GM19023 (cell line): ENCODE results near the gene FMN1.

ENCODE experiments used
- ATAC-seq: cut with Tn5 transposase; IDR thresholded peaks from one replicate; pipeline ENCODE4 v1.9.1; 2021; ENCODE audit warnings: mild to moderate bottlenecking, moderate library complexity; ENCODE audit not compliant: unreplicated experiment

FMN1 gene

DNA sequence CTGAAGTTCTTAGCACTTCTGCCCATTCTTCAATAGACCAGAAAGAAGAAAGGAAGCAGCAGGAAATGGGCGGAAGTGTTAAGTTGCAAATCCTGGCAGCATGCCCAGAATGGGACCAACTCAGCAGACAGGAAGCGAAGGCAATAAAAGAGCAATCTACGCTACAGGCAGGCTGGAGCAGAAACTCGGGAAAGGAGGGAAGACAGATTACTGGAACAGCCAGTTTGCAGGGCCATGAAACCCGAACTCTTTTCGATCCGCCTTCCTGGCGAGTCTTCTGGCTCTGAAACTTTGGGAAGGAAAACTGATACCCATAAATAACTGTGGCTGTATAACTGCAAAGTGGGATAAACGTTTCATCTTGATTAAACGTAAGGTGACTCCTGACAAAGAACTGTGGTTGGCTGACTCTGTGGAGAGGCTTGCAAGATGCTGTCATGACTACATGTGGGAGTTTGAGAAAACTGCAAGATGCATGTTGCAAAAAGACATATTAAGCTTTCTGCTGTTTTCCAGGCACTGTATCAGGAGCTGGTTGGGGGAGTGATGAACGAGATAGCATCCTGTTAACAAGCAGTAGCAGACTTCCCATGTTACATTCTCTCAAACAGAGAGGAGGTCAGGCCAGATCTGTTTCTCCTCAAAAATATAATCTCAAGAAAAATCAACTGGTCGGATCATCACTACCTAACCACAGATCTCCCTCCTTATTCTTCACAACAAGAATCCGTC lies 67.8 kb downstream of the FMN1 start:
- ATAC-seq, result no peak

DNA sequence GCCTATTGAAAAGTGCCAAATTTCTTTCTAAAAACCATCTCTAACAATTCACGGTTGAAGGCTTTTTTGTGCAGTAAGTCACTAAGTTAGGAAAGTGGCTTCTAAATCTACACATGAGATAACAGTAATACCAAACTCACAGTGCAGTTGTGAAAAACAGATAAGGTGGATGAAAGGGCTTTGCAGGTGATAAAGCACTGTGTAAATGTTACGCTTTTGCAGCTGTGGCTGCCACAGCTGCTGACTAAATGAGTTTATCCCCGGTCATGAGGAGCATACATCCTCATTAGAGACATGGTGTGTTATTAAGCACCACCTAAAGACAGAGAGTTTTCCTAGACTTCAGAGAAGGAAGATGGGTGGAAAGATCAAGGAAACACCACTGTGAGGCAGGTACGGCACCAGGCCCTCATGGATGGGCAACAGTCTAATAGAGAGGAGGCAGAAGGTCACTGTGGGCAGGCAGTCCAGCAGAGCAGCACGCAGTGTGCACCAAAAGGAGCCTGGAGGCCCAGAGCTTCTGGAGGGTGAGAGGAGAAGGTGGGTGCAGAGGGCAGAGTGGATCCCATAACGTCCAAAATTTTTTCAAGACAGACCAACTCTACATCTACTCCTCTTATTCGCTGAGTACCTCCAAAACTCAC lies 68.5 kb downstream of the FMN1 start:
- ATAC-seq, result no peak

DNA sequence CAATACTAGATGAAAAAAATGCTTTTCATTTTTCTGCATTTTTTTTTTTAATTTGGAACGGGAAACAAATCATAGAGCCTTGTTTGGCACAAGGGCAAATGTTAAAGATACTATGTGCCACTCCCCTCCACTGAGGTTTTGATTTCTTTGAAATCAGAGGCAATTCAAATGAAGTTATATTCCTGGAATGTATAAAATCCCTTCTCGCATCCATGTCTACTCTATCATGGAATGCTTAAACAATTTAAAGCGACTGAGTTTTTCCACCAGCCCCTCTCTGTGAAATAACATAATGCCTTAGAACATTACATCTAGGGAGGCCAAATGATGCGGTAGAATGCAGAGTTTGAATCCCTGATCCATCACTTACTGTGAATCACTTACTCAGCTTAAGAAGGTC lies 69.7 kb downstream of the FMN1 start:
- ATAC-seq, result no peak

DNA sequence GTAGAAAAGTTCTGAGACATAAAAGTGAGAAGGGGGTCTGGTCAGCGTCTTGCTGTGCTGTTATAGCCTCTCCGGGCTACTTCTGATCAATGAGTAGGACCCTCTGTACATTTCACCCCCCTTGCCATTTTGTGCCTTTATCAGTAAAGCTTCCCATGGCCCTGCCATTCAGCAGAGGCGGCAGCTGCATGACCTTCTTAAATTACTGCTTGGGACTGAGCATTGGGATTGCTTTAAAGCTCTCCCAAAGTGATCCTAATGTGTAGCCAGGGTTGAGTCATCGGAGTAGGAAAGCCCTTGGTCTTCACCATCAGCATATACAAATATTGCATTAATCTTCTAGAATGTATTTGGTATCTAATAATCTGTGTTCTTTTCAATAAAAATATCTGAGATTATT lies 70.2 kb downstream of the FMN1 start:
- no peak for ATAC-seq

DNA sequence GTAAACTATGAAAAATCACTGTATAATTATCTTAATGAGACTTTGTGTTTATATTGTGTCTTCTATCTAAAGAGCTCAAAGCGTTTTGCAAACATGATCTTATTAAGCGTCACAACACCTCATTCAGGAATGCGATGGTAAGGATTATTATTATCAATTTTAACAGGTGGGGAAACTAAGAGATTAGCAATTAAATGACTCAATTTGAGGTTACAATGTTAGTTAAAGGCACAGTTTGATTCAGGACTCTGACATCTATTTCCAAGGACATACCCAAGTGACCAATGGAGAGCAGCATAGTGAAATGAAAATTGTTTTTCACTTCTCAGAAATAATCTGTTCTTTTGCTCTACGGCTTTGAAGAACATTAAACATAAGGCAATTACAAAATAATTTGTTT lies 74.6 kb downstream of the FMN1 start:
- ATAC-seq, result no peak

DNA sequence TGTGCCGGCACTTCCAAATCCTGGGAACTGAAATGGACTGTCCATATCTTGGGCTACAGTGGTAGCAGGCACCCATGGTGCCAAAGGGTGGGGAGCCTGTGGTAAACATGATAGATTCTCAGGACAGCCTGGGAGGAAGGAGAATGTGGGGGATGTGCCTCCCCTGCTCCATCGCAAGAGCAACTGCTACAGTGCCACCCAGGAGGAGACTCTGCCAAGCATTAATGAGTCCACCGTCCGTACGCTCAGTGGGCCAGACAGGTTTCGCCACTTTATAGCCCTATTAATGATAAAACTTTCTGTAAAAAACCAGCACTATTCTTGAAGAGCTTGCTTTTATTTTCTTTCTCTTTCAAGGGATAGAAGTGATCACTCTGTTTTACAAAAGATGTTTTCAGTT lies 75.2 kb downstream of the FMN1 start:
- ATAC-seq, result no peak

DNA sequence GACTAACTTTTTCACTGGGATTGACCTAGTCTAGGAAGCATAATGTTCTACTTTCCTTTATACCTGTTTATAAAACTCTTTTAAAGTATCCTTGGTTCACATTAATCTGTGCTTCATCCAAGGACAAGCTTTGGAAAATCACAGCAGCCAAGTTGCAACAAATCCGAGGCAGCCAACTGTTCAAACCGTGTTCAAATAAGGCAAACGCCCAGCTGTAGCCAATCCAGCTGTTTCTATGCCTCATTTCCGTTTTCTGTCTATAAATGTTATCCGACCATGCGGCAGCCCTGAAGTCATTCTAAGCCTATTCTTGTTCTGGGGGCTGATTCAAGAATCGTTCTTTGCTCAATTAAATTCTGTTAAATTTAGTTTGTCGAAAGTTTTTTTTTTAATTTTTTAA lies 78.3 kb downstream of the FMN1 start:
- ATAC-seq, result no peak

DNA sequence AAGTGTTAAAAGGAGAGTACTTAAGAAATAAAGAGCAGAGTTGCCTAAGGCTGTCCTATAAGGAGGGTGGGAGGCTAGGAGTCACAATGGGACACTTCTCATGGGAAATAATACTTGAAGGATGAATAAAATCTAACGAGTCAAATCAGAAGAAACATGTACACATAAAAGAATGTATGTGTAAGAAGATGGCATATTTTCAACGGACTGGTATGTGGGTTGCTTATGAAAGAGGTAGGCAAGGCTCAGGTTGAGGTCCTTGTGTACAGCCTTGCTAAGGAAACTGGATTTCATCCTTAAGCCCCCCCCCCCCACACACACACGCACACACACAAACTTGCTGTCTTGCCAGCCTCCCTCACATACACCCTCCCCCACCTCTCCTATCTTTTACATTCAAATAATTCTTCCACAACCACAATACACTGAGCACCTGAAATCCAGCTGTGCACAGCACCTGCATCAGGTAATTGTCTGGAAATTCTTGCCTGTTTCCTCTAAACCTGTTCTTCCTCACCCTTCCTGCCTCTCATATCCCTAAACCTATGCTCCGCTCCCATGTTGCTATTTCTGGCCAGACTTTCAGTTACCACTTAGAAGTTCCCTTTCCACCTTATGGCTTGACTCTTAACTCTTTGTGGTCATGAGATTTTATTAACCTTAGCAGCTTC lies 79.2 kb downstream of the FMN1 start:
- ATAC-seq, result no peak

DNA sequence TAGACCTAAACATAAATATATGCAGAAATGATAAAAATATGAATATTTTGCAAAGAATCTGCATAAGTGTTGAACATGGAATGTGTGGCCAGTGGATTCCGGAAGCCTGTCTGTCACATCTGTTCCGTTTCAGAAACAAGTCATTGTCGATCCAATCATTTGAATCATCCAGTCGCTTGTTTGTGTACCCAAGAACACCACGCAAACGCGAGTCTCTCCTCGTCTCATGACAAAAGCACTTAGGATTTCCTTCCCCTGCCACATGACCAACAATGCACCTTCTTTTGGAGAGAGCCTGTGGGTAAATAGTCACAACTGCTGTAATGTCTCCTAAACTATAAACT lies 80.2 kb downstream of the FMN1 start:
- ATAC-seq, result no peak

DNA sequence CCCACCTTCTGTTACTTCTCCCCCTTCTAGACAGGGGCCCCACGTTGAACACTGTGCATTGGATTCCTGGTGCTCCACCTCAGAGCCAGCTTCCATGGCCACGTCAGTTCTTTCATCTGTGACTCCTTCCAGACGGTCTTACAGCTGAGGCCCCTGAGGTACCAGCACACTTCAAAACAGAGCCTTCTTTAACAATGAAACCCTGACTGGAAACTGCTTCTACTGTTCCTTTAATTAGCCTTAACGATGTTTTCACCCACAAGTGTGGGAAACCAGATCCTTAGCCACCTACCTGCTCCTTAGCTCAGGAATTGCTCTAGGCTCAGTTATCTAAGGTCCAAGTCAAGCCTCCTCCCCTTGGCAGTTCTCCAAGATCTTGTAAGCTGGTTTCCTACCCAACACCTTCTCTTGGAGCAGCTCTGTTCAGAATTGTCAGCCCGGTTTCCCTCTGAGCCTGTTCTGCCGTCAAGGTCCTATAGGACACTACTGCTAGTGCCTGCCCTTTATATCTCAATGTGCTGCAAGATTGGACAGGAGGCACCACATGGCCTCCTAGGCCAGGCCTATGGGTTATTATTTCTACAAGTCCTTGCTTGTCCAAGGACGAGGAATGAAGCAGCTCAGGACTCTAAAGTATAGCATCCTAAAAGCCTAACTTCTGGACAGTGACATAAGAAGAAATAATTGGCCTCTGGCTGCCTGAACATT lies 80.7 kb downstream of the FMN1 start:
- no peak for ATAC-seq

DNA sequence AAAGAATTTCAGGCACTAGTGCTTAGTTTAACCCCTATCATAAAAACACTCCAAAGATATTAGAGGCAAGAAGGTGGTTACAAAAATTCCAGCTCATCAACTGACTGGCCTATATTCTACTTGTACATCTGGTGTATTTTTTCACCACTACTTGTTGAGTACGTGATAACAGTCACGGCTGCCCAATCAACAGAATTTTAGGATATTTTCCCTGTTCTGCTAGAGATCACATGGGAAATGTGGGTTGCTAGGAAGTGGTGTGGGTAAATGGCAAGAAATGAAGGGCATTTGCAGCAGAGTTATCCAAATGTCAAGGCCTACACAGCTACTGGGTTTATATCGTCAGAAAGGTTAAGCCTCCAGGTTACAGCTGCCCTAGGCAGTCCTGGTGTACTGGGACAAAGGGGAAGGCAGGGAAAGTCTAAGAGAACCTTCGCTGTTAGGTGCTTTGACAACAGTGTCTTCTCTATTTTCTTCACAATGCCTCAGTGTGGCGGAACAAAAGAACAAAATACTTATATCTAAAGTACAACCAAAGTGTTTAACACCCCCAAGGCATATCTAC lies 81.9 kb downstream of the FMN1 start:
- no peak for ATAC-seq

DNA sequence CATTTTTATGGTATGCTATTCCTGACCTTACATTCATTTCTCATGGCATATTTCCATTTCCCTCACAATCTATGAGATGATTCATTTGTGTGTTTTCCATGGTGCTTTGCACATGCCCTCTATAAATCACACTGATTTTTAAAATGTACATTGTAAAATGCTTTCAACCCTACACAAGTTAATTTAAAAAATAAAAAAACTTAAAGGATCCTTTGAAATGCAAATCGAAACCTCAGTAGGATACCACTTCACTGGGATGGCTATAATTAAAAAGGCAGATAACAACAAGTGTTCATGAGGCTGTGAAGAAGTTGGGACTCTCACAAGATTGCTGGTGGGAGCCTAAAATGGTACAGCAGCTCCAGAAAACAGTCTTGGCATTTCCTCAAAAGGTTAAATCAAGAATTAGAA lies 83.5 kb downstream of the FMN1 start:
- ATAC-seq, result no peak

DNA sequence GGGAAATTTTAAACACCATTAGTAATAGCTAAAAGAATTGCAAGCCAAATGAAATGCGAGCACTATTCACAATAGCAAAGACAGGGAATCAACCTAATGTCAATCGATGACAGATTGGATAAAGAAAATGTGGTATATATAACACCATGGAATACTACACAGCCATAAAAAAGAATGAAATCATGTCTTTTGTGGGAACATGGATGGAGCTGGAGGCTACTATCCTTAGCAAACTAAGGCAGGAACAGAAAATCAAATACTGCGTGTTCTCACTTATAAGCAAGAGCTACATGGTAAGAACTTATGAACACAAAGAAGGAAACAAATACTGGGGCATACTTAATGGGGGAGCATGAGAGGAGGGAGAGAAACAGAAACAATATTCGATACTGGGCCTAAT lies 85.2 kb downstream of the FMN1 start:
- ATAC-seq, result no peak

DNA sequence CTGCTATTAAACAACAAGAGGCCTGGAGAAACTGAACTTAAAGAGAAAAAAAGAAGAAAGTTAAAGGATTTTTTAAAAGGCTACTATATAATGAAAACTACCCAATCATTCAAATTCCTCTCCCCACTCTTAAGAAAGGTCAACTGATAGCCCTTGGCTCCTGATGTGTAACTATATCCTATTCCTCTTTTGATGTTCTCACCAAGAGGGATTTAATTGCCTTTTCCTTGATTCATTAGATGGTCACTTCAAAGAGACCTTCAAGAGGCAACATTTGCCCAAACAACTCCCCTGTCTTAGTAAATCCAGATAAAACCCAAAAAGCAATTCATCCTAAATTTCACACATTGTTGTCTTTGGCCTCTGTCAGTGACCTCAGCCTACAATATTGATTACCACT lies 86.0 kb downstream of the FMN1 start:
- no peak for ATAC-seq

DNA sequence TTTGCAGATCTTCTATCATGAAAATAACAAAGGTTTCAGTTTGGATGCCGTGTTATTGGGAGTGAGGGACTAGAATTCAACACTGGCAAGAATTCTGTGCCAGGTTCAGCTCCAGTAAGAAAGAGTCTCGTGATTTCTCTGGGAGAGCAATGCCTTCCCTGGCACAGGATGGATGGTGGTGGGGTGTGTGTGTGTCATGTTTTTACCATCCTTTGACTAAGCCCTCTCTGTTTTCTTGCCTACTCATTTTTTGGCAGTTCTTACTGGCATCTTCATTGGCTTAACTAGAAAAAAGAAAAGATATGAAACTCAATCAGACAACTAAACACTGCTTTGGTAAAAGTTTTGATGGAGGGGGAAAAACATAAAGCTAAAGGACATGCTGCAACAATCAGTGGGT lies 86.6 kb downstream of the FMN1 start:
- ATAC-seq, result no peak

DNA sequence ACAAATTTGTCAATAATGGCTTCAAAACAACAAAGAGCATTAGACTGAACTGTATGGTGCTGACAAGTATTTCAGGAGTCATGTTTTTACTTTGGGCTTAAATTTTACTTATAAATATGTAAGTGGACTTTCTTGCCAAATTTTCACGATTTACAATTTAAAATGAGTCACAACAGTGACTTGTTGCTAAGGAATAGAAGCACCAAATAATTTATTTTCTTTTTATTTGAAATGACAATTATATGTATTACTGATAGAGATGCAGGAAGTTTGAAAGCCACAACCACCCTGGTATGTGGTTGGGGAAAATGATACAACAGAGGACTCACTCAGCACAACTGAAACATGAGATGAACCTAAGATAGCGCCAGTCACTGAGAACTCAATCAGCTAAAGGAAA lies 90.3 kb downstream of the FMN1 start:
- no peak for ATAC-seq

DNA sequence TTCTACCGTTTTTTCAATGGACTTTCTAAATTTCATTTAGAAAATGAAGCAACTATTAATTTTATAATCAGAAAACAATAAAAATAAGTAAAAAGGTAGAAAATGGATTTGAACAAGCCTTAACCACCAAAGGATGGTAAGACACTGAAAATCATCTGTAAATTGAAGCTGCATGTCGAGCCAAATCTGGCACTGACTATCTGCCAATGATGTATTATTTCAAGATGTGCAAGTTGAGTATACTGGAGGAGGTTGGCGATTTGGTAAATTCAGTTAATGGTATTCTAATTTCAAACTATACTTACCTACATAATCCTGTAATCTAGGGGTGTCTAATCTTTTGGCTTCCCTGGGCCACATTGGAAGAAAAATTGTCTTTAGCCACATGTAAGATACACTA lies 93.5 kb downstream of the FMN1 start:
- ATAC-seq, result no peak

DNA sequence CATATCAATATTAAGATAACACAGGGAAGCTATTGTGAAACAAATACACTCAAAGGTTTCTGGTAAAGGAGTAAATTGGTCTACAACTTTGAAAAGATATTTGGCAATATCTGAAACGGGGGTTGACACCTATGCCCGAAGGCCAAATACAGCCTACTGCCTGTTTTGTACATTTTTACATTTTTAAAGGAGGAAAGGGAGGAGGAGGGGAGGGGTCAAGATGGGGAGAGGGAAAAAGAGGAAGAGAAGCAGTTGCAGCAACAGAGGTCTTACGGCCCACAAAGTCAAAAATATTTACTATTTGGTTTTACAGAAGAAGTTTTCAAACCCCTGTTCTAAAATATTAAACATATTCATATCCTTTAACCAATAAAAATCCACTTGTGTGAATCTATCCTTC lies 94.2 kb downstream of the FMN1 start:
- ATAC-seq, result no peak

DNA sequence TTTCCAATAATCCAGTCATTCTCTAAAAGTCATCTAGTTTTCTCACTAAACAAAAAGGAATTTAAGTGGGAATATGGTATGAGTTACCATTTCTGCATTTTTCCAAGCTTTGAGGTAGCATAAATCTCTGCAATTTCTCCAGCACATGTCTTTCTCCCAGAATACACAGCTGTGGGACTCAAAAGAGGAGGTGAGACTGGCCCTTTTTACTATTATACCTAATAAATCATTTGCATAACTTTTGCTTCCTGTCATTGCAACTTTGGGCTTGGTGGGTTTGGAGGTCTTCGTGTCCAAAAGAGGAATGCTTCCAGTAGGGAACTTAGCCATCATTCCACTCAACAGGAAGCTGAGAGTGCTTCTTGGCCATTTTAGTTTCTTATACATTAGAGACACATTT lies 94.8 kb downstream of the FMN1 start:
- no peak for ATAC-seq

DNA sequence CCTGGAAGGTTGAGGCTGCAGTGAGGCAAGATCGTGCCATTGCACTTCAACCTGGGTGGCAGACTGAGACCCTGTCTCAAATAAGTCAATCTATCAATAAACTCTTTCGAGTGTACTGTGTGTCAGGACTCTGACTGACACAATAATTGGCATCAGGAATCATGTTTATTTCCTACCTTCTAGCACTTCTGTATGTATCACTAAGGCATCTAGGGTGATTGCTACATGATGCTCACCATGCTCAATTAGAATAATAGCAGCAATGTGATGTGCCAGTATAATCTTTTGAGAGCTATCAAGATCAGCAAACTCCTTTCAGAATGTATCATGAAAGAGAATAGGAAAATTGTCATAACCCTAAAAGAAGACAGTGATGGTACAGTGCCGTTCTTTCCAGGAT lies 95.3 kb downstream of the FMN1 start:
- ATAC-seq, result no peak
